Measurements from ENCODE around the gene FKBP15. TPM values are rescaled to one million over a fixed set of nuclear protein-coding genes. Genes with fewer than 3 reads are reported as not detected.

Gene FKBP15
- total RNA-seq, 1 experiment from 2014 or later, result 18.5 TPM

- Histone ChIP-seq H3K4me2 (ENCODE audit: insufficient read depth, insufficient read length, low read length) (no peak overlapping the region), H3K23me2 (ENCODE audit: insufficient read length, low read depth, low read length, poor library complexity, severe bottlenecking) (no peaks in the 10 kb centered on the region), H4K8ac (replicated peaks; ENCODE audit: insufficient read length, low read depth, low read length) (no peak overlapping the region), H3K4me1 (ENCODE audit: insufficient read depth, low read length) (no peaks in the 10 kb centered on the region), H4K5ac (ENCODE audit: insufficient read length, low read depth, low read length) (no peak overlapping the region), H3K79me2 (ENCODE audit: insufficient read depth, low read length) (no peaks in the 10 kb centered on the region), H3K27me3 (ENCODE audit: insufficient read depth, low read length) (no peaks in the 10 kb centered on the region), H2BK5ac (ENCODE audit: insufficient read length, low read length) (no peak overlapping the region), H2AK5ac (ENCODE audit: insufficient read length, low read length) (no peak overlapping the region), H2AFZ (ENCODE audit: low read length) (no peak overlapping the region), H2BK12ac (ENCODE audit: insufficient read length, low read depth, low read length) (no peak overlapping the region), H3K9ac (ENCODE audit: extremely low read depth, insufficient read length, low read length) (no peak overlapping the region), H4K91ac (ENCODE audit: insufficient read length, low read depth, low read length) (no peak overlapping the region), H2BK15ac (ENCODE audit: low read depth, low read length) (no peak overlapping the region), H3K27ac (ENCODE audit: insufficient read length, low read depth, low read length) (no peak overlapping the region), H3K56ac (ENCODE audit: insufficient read length, low read depth, low read length) (no peak overlapping the region), H3K23ac (ENCODE audit: insufficient read length, low read depth, low read length) (no peak overlapping the region), H3K18ac (ENCODE audit: insufficient read length, low read depth, low read length) (no peak overlapping the region), H3K4ac (ENCODE audit: low read depth, low read length) (no peak overlapping the region), H3K79me1 (ENCODE audit: insufficient read depth, low read depth, low read length, poor library complexity, severe bottlenecking) (no peaks in the 10 kb centered on the region), H3K14ac (ENCODE audit: insufficient read depth, low read length) (no peak overlapping the region), H4K20me1 (ENCODE audit: control insufficient read depth, insufficient read depth, insufficient read length) (no peaks in the 10 kb centered on the region), H2BK20ac (ENCODE audit: low read depth, low read length, poor library complexity, severe bottlenecking) (no peak overlapping the region), H3K9me3 (ENCODE audit: control insufficient read depth, low read depth, low read length) (no peaks in the 10 kb centered on the region), H2BK120ac (ENCODE audit: low read depth, low read length, poor library complexity, severe bottlenecking) (no peak overlapping the region), H3T11ph (ENCODE audit: low read length) (no peak overlapping the region)
- Mint-ChIP-seq H3K36me3 (ENCODE audit: insufficient read depth in 1 of 3, low read depth in 3 of 3) (peaks cover 10 to 48% (median 37%) of the 10 kb centered on the region in 3 experiments; a peak in 5 of 7 replicates), H3K9me3 (no peaks in the 10 kb centered on the region), H3K27me3 (ENCODE audit: low read depth) (no peaks in the 10 kb centered on the region), H3K4me3 (no peak overlapping the region), H3K4me1 (peaks cover 4 to 5% of the 10 kb centered on the region in 2 experiments), H3K27ac (no peak overlapping the region)
- no peak for TF ChIP-seq CTCF (conservative IDR thresholded peaks at IDR 0.05)
- WGBS (ENCODE audit: extremely low coverage, insufficient read length, low lambda C conversion rate), result no CpG with 5 or more reads among the region's 2 CpGs
- DNase-seq, result no peak
These were observed 48.3 kb upstream of the FKBP15 start for GRCh38 chr9:113269355-113269754.
